HepG2 (cell line): ENCODE data around the gene GRIK4. TPM values are rescaled to one million over a fixed set of nuclear protein-coding genes. Genes with fewer than 3 reads are reported as not detected.
A peak's percentile ranks its signal among the peaks of the same experiment; 100 is the strongest.

Experiments
- AGO1 ChIP-seq: fragments of 200-400 bp; formaldehyde crosslinking; IDR thresholded peaks from 2 replicates; pipeline ENCODE4 v1.6.1; 2017; ENCODE audit warnings: mild to moderate bottlenecking, low read depth, low read length, moderate library complexity; ENCODE audit not compliant: poor library complexity, severe bottlenecking
- BHLHE40 ChIP-seq: IDR thresholded peaks from 2 replicates; pipeline ENCODE4 v1.6.1; 2011; ENCODE audit warnings: low read length, improper control_type of control experiment
- BORCS8-MEF2B ChIP-seq: sonication (generic); formaldehyde crosslinking; IDR thresholded peaks from 2 replicates; pipeline ENCODE4 v1.8.0; 2022; ENCODE audit warnings: mild to moderate bottlenecking, missing genetic modification reagents
- CBFB ChIP-seq: sonication (generic); formaldehyde crosslinking; IDR thresholded peaks from 2 replicates; pipeline ENCODE4 v1.4.0; 2020; ENCODE audit warnings: missing genetic modification reagents
- CENPT ChIP-seq: sonication (generic); formaldehyde crosslinking; IDR thresholded peaks from 2 replicates; pipeline ENCODE4 v1.8.0; 2022; ENCODE audit warnings: low read depth, mild to moderate bottlenecking, moderate library complexity, missing genetic modification reagents
- MEF2D ChIP-seq: sonication (generic); formaldehyde crosslinking; IDR thresholded peaks from 2 replicates; pipeline ENCODE4 v1.5.1; 2020; ENCODE audit warnings: mild to moderate bottlenecking, missing genetic modification reagents
- MYNN ChIP-seq: sonication (generic); formaldehyde crosslinking; IDR thresholded peaks from 2 replicates; pipeline ENCODE4 v1.4.0; 2020; ENCODE audit warnings: mild to moderate bottlenecking, low read depth, missing genetic modification reagents
- NRL ChIP-seq: sonication (generic); formaldehyde crosslinking; IDR thresholded peaks from 2 replicates; pipeline ENCODE4 v1.5.0; 2020; ENCODE audit warnings: missing genetic modification reagents, mild to moderate bottlenecking, moderate library complexity, borderline replicate concordance
- RAD51 ChIP-seq: fragments of 450-650 bp; IDR thresholded peaks from 2 replicates; pipeline ENCODE4 v1.6.1; 2016; ENCODE audit warnings: borderline replicate concordance
- RCOR2 ChIP-seq: IDR thresholded peaks from 2 replicates; pipeline ENCODE4 v1.6.1; 2016; ENCODE audit warnings: missing biosample characterization, missing genetic modification reagents
- REPIN1 ChIP-seq: sonication (generic); formaldehyde crosslinking; IDR thresholded peaks from 2 replicates; pipeline ENCODE4 v1.8.0; 2022; ENCODE audit warnings: missing genetic modification reagents, low read depth, mild to moderate bottlenecking, borderline replicate concordance
- SAFB2 ChIP-seq: sonication (generic); formaldehyde crosslinking; IDR thresholded peaks from 2 replicates; pipeline ENCODE4 v1.5.1; 2020; ENCODE audit warnings: missing genetic modification reagents, low read depth, mild to moderate bottlenecking, borderline replicate concordance
- SIX4 ChIP-seq: sonication (generic); formaldehyde crosslinking; IDR thresholded peaks from 2 replicates; pipeline ENCODE4 v1.4.0; 2020; ENCODE audit warnings: missing genetic modification reagents
- SRSF1 ChIP-seq: fragments of 200-400 bp; formaldehyde crosslinking; optimal IDR thresholded peaks from 2 replicates; pipeline ENCODE3; 2017; ENCODE audit warnings: mild to moderate bottlenecking, low read depth, low read length, moderate library complexity
- SRY ChIP-seq: sonication (generic); formaldehyde crosslinking; IDR thresholded peaks from 2 replicates; pipeline ENCODE4 v1.8.0; 2022; ENCODE audit warnings: mild to moderate bottlenecking, missing genetic modification reagents
- SSRP1 ChIP-seq: IDR thresholded peaks from 2 replicates; pipeline ENCODE4 v1.6.1; 2016; ENCODE audit warnings: control low read depth
- TERF1 ChIP-seq: sonication (generic); formaldehyde crosslinking; IDR thresholded peaks from 2 replicates; pipeline ENCODE4 v1.8.0; 2022; ENCODE audit warnings: mild to moderate bottlenecking, missing genetic modification reagents, moderate library complexity
- TRIM24 ChIP-seq: sonication (generic); formaldehyde crosslinking; IDR thresholded peaks from 2 replicates; pipeline ENCODE4 v1.8.0; 2022; ENCODE audit warnings: mild to moderate bottlenecking, missing genetic modification reagents
- TSC22D2 ChIP-seq: sonication (generic); formaldehyde crosslinking; IDR thresholded peaks from 2 replicates; pipeline ENCODE4 v1.5.1; 2020; ENCODE audit warnings: missing genetic modification reagents, mild to moderate bottlenecking, borderline replicate concordance
- ZBTB21 ChIP-seq: sonication (generic); formaldehyde crosslinking; IDR thresholded peaks from 2 replicates; pipeline ENCODE4 v1.4.0; 2020; ENCODE audit warnings: missing genetic modification reagents
- ZMYM4 ChIP-seq: sonication (generic); formaldehyde crosslinking; IDR thresholded peaks from 2 replicates; pipeline ENCODE4 v1.8.1; 2023; ENCODE audit warnings: mild to moderate bottlenecking, missing genetic modification reagents
- ZNF337 ChIP-seq: sonication (generic); formaldehyde crosslinking; IDR thresholded peaks from 2 replicates; pipeline ENCODE4 v1.5.1; 2020; ENCODE audit warnings: missing genetic modification reagents, low read depth, mild to moderate bottlenecking, borderline replicate concordance
- ZNF577 ChIP-seq: sonication (generic); formaldehyde crosslinking; IDR thresholded peaks from 2 replicates; pipeline ENCODE4 v1.4.0; 2020; ENCODE audit warnings: mild to moderate bottlenecking, low read depth, missing genetic modification reagents, borderline replicate concordance
- ZNF75D ChIP-seq: sonication (generic); formaldehyde crosslinking; IDR thresholded peaks from 2 replicates; pipeline ENCODE4 v1.8.1; 2023; ENCODE audit warnings: missing genetic modification reagents, mild to moderate bottlenecking, borderline replicate concordance
- ZNF770 ChIP-seq: sonication (generic); formaldehyde crosslinking; IDR thresholded peaks from 2 replicates; pipeline ENCODE4 v1.5.0; 2020; ENCODE audit warnings: mild to moderate bottlenecking, missing genetic modification reagents
- ZNF790 ChIP-seq: sonication (generic); formaldehyde crosslinking; IDR thresholded peaks from 2 replicates; pipeline ENCODE4 v1.8.0; 2022; ENCODE audit warnings: missing genetic modification reagents, mild to moderate bottlenecking, borderline replicate concordance
- polyA plus RNA-seq, 8 experiments: library from polyadenylated mRNA; depleted of rRNA in 3 of 8; stranded (reverse) in 7 of 8; unstranded in 1 of 8; fragments of >200 nt; fragmentation: Illumina TruSeq in 4 of 8; extraction: Trizol in 4 of 8; gene quantifications; 2 replicates each; pipeline versions ENCODE4 v1.2.1 to v1.2.3, GENCODE V29; 2011 to 2016; ENCODE audit warnings: low read depth in 4 of 8, missing spikeins in 1 of 8, mixed read lengths in 1 of 8; ENCODE audit not compliant: insufficient read depth in 1 of 8
- total RNA-seq, 5 experiments: library from RNA; depleted of rRNA; stranded (reverse); fragments of >200 nt; fragmentation: Illumina TruSeq; extraction: Trizol; gene quantifications; 2 replicates each; pipeline ENCODE4 v1.2.3, GENCODE V29; 2016; ENCODE audit warnings: low read depth in 1 of 5
- TF ChIP-seq, protein P1 (sequence below): sonication (generic); formaldehyde crosslinking; IDR thresholded peaks from 2 replicates; pipeline ENCODE4 v1.9.0; 2021; ENCODE audit warnings: missing genetic modification reagents, mild to moderate bottlenecking, borderline replicate concordance

GRIK4 gene
- total and polyA plus RNA-seq, 2 of the 13 experiments (the other 11 are each of a cell fraction or from before 2014, with no cell fraction given), result 0.04 to 0.07 TPM

- no peak for TF ChIP-seq ZBTB21
- TF ChIP-seq SSRP1 (CRISPR knock-in tag), result no peak
- TF ChIP-seq AGO1, result no peak
- no peak for TF ChIP-seq ZNF75D (CRISPR knock-in tag)
- TF ChIP-seq BHLHE40, result peak; percentile 36; the same call in 1 of the 2 replicates
- TF ChIP-seq BORCS8-MEF2B (CRISPR knock-in tag), result no peak
- no peak for TF ChIP-seq SRSF1
- TF ChIP-seq ZNF577 (CRISPR knock-in tag), result no peak
- no peak for TF ChIP-seq TRIM24 (CRISPR knock-in tag)
- peak; percentile 44; the same call in 1 of the 2 replicates for TF ChIP-seq REPIN1 (CRISPR knock-in tag)
- no peak for TF ChIP-seq TERF1 (CRISPR knock-in tag)
- TF ChIP-seq MEF2D (CRISPR knock-in tag), result no peak
- TF ChIP-seq SRY, result no peak
- TF ChIP-seq ZNF770 (CRISPR knock-in tag), result no peak
- no peak for TF ChIP-seq ZNF337 (CRISPR knock-in tag)
- no peak for TF ChIP-seq SAFB2 (CRISPR knock-in tag)
- TF ChIP-seq SIX4, result no peak
- TF ChIP-seq RAD51, result no peak
- no peak for TF ChIP-seq ZNF790 (CRISPR knock-in tag)
- no peak for TF ChIP-seq NRL (CRISPR knock-in tag)
- TF ChIP-seq RCOR2 (CRISPR knock-in tag), result no peak
- TF ChIP-seq, protein P1, sequence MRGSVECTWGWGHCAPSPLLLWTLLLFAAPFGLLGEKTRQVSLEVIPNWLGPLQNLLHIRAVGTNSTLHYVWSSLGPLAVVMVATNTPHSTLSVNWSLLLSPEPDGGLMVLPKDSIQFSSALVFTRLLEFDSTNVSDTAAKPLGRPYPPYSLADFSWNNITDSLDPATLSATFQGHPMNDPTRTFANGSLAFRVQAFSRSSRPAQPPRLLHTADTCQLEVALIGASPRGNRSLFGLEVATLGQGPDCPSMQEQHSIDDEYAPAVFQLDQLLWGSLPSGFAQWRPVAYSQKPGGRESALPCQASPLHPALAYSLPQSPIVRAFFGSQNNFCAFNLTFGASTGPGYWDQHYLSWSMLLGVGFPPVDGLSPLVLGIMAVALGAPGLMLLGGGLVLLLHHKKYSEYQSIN, result no peak
- no peak for TF ChIP-seq CBFB (CRISPR knock-in tag)
- no peak for TF ChIP-seq CENPT (CRISPR knock-in tag)
- TF ChIP-seq TSC22D2 (CRISPR knock-in tag), result no peak
- TF ChIP-seq ZMYM4 (CRISPR knock-in tag), result no peak
- TF ChIP-seq MYNN (CRISPR knock-in tag), result no peak
Measured at GRCh38 chr11:120511116-120511819, at the start of gene GRIK4 (continued).
